ENCODE results near the gene AP1S2. TPM values are rescaled to one million over a fixed set of nuclear protein-coding genes. Genes with fewer than 3 reads are reported as not detected.
"Not testable (repeated sequence)": the region's sequence is repeated elsewhere in the genome, so short reads cannot be mapped to it uniquely, and the experiment has no call there.

AP1S2 gene
- total RNA-seq, 1 experiment from 2014 or later: 18.6 TPM

DNA sequence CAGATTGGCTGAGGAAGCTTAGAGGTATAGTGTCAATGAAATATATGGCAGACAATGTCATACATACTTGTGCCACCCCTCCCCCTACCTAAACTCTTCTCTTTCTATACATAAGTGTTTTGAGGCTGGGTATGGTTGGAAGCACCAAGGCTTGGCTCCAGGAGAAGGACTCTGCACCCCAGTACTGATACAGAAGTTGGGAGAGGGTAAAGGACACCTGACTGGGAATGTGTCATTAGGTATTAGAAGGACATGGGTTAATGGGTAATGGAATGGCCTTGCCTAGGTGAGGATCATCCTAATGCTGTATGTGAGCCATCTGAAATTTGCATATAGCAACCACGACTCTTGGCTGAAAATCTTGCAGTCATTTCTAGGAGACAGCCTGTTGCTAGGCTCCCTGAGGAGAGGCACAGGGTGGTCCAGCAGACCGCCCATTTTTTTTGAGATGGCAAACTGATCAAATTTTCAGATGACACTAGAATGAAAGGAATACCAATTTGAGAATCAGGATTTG, 26.8 kb upstream of the AP1S2 start:
- H3K4me1 ChIP-seq: no peaks in the 10 kb centered on the region
- no peaks in the 10 kb centered on the region for H3K27me3 ChIP-seq (replicated peaks; ENCODE audit: control insufficient read depth, insufficient read depth, low read length)
- CTCF ChIA-PET: no interaction called here
- TF ChIP-seq, protein P1, sequence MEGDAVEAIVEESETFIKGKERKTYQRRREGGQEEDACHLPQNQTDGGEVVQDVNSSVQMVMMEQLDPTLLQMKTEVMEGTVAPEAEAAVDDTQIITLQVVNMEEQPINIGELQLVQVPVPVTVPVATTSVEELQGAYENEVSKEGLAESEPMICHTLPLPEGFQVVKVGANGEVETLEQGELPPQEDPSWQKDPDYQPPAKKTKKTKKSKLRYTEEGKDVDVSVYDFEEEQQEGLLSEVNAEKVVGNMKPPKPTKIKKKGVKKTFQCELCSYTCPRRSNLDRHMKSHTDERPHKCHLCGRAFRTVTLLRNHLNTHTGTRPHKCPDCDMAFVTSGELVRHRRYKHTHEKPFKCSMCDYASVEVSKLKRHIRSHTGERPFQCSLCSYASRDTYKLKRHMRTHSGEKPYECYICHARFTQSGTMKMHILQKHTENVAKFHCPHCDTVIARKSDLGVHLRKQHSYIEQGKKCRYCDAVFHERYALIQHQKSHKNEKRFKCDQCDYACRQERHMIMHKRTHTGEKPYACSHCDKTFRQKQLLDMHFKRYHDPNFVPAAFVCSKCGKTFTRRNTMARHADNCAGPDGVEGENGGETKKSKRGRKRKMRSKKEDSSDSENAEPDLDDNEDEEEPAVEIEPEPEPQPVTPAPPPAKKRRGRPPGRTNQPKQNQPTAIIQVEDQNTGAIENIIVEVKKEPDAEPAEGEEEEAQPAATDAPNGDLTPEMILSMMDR (IDR thresholded peaks at IDR 0.05; ENCODE audit: insufficient read depth in 1 of 2, low read depth in 1 of 2, low read length in 1 of 2, severe bottlenecking in 1 of 2, unreplicated experiment in 1 of 2): no peak
- no TSS peak for BruUV-seq (replicated peaks)
- H3K27me3 Mint-ChIP-seq (ENCODE audit: insufficient read depth, unreplicated experiment): no peaks in the 10 kb centered on the region
- H3K36me3 Mint-ChIP-seq (ENCODE audit: insufficient read depth, unreplicated experiment): no peaks in the 10 kb centered on the region
- intact Hi-C loops (cut with micrococcal nuclease; ENCODE audit: unreplicated experiment): no loop called here
- no peaks in the 10 kb centered on the region for H3K9me3 Mint-ChIP-seq (ENCODE audit: unreplicated experiment)
- DNase-seq: no peak
- no peak overlapping the region for H3K27ac Mint-ChIP-seq (ENCODE audit: unreplicated experiment)
- no peaks in the 10 kb centered on the region for H3K4me1 Mint-ChIP-seq (ENCODE audit: low read depth, unreplicated experiment)
- no peak overlapping the region for H3K4me3 ChIP-seq (ENCODE audit: low read depth, low read length)
- POLR2A ChIA-PET: no interaction called here
- H3K36me3 ChIP-seq (ENCODE audit: control insufficient read depth, insufficient read depth, low read length): no peaks in the 10 kb centered on the region
- H3K9me3 ChIP-seq: no peaks in the 10 kb centered on the region
- no peak overlapping the region for H3K4me3 Mint-ChIP-seq (ENCODE audit: unreplicated experiment)

DNA sequence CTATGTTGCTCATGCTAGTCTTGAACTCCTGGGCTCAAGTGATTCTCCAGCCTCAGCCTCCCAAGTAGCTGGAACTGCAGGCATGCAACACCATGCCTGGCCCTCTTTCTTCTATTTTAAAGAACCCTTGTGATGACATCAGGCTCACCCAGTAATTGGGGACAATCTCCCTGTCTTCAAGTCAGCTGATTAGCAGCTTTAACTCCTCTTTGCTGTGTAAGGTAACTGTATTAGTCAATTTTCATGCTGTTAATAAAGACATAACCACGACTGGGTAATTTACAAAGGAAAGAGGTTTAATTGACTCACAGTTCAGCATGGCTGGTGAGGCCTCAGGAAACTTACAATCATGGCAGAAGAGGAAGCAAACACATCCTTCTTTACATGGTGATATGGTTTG, 23.3 kb upstream of the AP1S2 start:
- CTCF ChIA-PET; H3K9me3 Mint-ChIP-seq (ENCODE audit: unreplicated experiment); H3K36me3 Mint-ChIP-seq (ENCODE audit: insufficient read depth, unreplicated experiment); H3K4me3 ChIP-seq (ENCODE audit: low read depth, low read length); H3K36me3 ChIP-seq (ENCODE audit: control insufficient read depth, insufficient read depth, low read length); H3K4me3 Mint-ChIP-seq (ENCODE audit: unreplicated experiment); H3K4me1 ChIP-seq; BruUV-seq (replicated peaks); H3K27me3 Mint-ChIP-seq (ENCODE audit: insufficient read depth, unreplicated experiment); intact Hi-C loops (cut with micrococcal nuclease; ENCODE audit: unreplicated experiment); H3K9me3 ChIP-seq; H3K27me3 ChIP-seq (replicated peaks; ENCODE audit: control insufficient read depth, insufficient read depth, low read length); DNase-seq; H3K4me1 Mint-ChIP-seq (ENCODE audit: low read depth, unreplicated experiment); H3K27ac Mint-ChIP-seq (ENCODE audit: unreplicated experiment); POLR2A ChIA-PET: not testable (repeated sequence)

DNA sequence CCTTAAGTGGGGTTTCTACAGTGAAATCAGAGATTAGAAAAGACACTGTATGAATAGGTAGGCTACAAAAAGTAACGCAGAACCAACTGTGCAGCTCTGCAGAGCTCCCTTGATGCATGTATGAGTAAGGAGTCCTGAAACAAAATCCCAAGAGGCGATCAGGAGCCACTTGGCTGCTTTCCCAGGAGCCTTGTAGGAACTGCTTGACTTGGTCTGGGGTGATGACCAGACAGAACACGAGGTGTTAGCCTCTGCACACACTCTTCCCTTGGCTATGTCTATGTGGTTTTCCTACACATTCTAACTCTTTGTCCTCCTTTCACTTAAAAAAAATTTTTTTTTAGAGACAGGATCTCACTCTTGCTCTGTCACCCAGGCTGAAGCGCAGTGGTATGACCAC, 22.8 kb upstream of the AP1S2 start:
- Histone ChIP-seq H3K4me1 (no peaks in the 10 kb centered on the region), H3K4me3 (ENCODE audit: low read depth, low read length) (no peak overlapping the region), H3K36me3 (ENCODE audit: control insufficient read depth, insufficient read depth, low read length) (no peaks in the 10 kb centered on the region), H3K27me3 (replicated peaks; ENCODE audit: control insufficient read depth, insufficient read depth, low read length) (no peaks in the 10 kb centered on the region), H3K9me3 (no peaks in the 10 kb centered on the region)
- intact Hi-C loops (cut with micrococcal nuclease; ENCODE audit: unreplicated experiment): no loop called here
- H3K4me1 Mint-ChIP-seq (ENCODE audit: low read depth, unreplicated experiment): no peaks in the 10 kb centered on the region
- no peak overlapping the region for H3K4me3 Mint-ChIP-seq (ENCODE audit: unreplicated experiment)
- no TSS peak for BruUV-seq (replicated peaks)
- H3K36me3 Mint-ChIP-seq (ENCODE audit: insufficient read depth, unreplicated experiment): no peaks in the 10 kb centered on the region
- TF ChIP-seq, protein P1 (IDR thresholded peaks at IDR 0.05; ENCODE audit: insufficient read depth in 1 of 2, low read depth in 1 of 2, low read length in 1 of 2, severe bottlenecking in 1 of 2, unreplicated experiment in 1 of 2): no peak
- no peak overlapping the region for H3K27ac Mint-ChIP-seq (ENCODE audit: unreplicated experiment)
- CTCF ChIA-PET: no interaction called here
- no peak for DNase-seq
- POLR2A ChIA-PET: no interaction called here
- peaks cover 8% of the 10 kb centered on the region for H3K27me3 Mint-ChIP-seq (ENCODE audit: insufficient read depth, unreplicated experiment)
- H3K9me3 Mint-ChIP-seq (ENCODE audit: unreplicated experiment): no peaks in the 10 kb centered on the region

DNA sequence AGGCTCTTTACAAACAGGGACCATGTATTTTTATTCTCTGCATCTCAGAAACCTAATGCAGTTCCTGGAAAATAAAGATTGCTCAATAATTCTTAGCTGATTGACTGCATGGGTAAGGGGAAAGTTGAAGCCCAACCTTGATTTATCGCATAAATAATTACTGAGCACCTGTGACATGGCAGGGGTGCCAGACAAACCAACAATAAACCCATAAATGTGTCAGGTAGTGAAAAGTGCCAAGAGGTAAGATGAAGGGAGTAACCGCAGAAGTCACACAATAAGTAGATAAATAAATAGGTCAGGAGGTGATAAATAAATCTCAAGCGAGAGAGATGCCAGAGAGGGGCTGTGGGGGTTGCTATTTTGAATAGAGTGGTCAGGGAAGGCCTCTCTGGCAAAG, 20.1 kb upstream of the AP1S2 start:
- H3K27me3 ChIP-seq (replicated peaks; ENCODE audit: control insufficient read depth, insufficient read depth, low read length): no peaks in the 10 kb centered on the region
- ChIA-PET POLR2A (no interaction called here), CTCF (no interaction called here)
- TF ChIP-seq, protein P1 (IDR thresholded peaks at IDR 0.05; ENCODE audit: insufficient read depth in 1 of 2, low read depth in 1 of 2, low read length in 1 of 2, severe bottlenecking in 1 of 2, unreplicated experiment in 1 of 2): no peak
- Mint-ChIP-seq H3K9me3 (ENCODE audit: unreplicated experiment) (no peaks in the 10 kb centered on the region), H3K27me3 (ENCODE audit: insufficient read depth, unreplicated experiment) (peaks cover 11% of the 10 kb centered on the region), H3K36me3 (ENCODE audit: insufficient read depth, unreplicated experiment) (no peaks in the 10 kb centered on the region), H3K27ac (ENCODE audit: unreplicated experiment) (no peak overlapping the region), H3K4me3 (ENCODE audit: unreplicated experiment) (no peak overlapping the region), H3K4me1 (ENCODE audit: low read depth, unreplicated experiment) (no peaks in the 10 kb centered on the region)
- intact Hi-C loops (cut with micrococcal nuclease; ENCODE audit: unreplicated experiment): no loop called here
- no peaks in the 10 kb centered on the region for H3K4me1 ChIP-seq
- BruUV-seq (replicated peaks): no TSS peak
- no peaks in the 10 kb centered on the region for H3K9me3 ChIP-seq
- H3K36me3 ChIP-seq (ENCODE audit: control insufficient read depth, insufficient read depth, low read length): no peaks in the 10 kb centered on the region
- DNase-seq: no peak
- no peak overlapping the region for H3K4me3 ChIP-seq (ENCODE audit: low read depth, low read length)

Data from Caco-2 (cell line).